Measurements from ENCODE around the gene RTL1.

GRCh38 chr14:100862793-100863192 is 40.7 kb downstream of the RTL1 start:
- TF ChIP-seq EZH2 (IDR thresholded peaks at IDR 0.05; ENCODE audit: borderline replicate concordance, control insufficient read depth, low read depth, low read length), result no peak
- no peak for TF ChIP-seq FOXM1 (IDR thresholded peaks at IDR 0.05; ENCODE audit: low read depth, low read length)
- no peak for TF ChIP-seq POLR2A (IDR thresholded peaks at IDR 0.05; ENCODE audit: low read depth, low read length)
- TF ChIP-seq EP300 (IDR thresholded peaks at IDR 0.05; ENCODE audit: borderline replicate concordance in 1 of 2, control insufficient read depth in 1 of 2, low read depth in 2 of 2, low read length in 2 of 2), result no peak
- TF ChIP-seq E2F4 (IDR thresholded peaks at IDR 0.05; ENCODE audit: low read depth, low read length), result no peak
- no peak for TF ChIP-seq YY1 (IDR thresholded peaks at IDR 0.05; ENCODE audit: low read depth, low read length)
- TF ChIP-seq TBL1XR1 (IDR thresholded peaks at IDR 0.05; ENCODE audit: low read depth, low read length), result no peak
- no peak for TF ChIP-seq SPI1 (IDR thresholded peaks at IDR 0.05; ENCODE audit: borderline replicate concordance, insufficient read depth, low read depth, low read length)
- no peak for TF ChIP-seq ATF7 (IDR thresholded peaks at IDR 0.05; ENCODE audit: low read depth)
- TF ChIP-seq POLR2AphosphoS2 (IDR thresholded peaks at IDR 0.05; ENCODE audit: low read depth, low read length), result no peak
- no peak for TF ChIP-seq REST (IDR thresholded peaks at IDR 0.05; ENCODE audit: low read depth, low read length)
- no peak for TF ChIP-seq STAT1 (conservative IDR thresholded peaks at IDR 0.05)
- TF ChIP-seq CEBPB (IDR thresholded peaks at IDR 0.05; ENCODE audit: borderline replicate concordance in 1 of 2, low read depth in 2 of 2, low read length in 2 of 2), result no peak
- TF ChIP-seq TCF12 (IDR thresholded peaks at IDR 0.05; ENCODE audit: low read depth, low read length), result no peak

Data from GM12878 (cell line).